Erythroblast (primary cell): ENCODE data around the gene FREM2.

Experiments used
- GATA1 ChIP-seq: IDR thresholded peaks from 2 replicates; pipeline ENCODE4 v1.6.1; 2011; ENCODE audit warnings: low read depth, mild to moderate bottlenecking, control low read depth, low read length, moderate library complexity
- POLR2A ChIP-seq: IDR thresholded peaks from 2 replicates; pipeline ENCODE4 v1.6.1; 2011; ENCODE audit warnings: mild to moderate bottlenecking, low read length

GRCh38 chr13:38883783-38884182 lies 196.9 kb downstream of the FREM2 start:
- TF ChIP-seq POLR2A, result no peak
- TF ChIP-seq GATA1, result no peak
